Lower leg skin (tissue), 3 donors: ENCODE measurements around the gene TTC33.

Experiments
- CTCF ChIP-seq, 3 donors: fragments of 450-650 bp; IDR thresholded peaks; one replicate each; pipeline ENCODE4 v1.5.1; 2016; ENCODE audit warnings: antibody characterized with exemption in 3 of 3, mild to moderate bottlenecking in 3 of 3, moderate library complexity in 2 of 3
- POLR2A ChIP-seq, 2 donors: fragments of 450-650 bp; IDR thresholded peaks; one replicate each; pipeline ENCODE4 v1.6.1; 2016 to 2017; ENCODE audit warnings: antibody characterized with exemption in 2 of 2, mild to moderate bottlenecking in 1 of 2, moderate library complexity in 1 of 2

- no peak for TF ChIP-seq CTCF (IDR thresholded peaks at IDR 0.05)
- no peak for TF ChIP-seq POLR2A (IDR thresholded peaks at IDR 0.05)
These were observed 182.8 kb downstream of the TTC33 start for GRCh38 chr5:40572937-40573336.
